OCI-LY3 (cell line): ENCODE data around the gene OTOGL.

Source experiments
- CTCF ChIP-seq: fragments of 200-600, 300-600 bp; sonication (generic); IDR thresholded peaks from 2 replicates; pipeline ENCODE4 v1.5.1; 2014; ENCODE audit warnings: antibody characterized with exemption, low read length, low read depth
- EZH2phosphoT487 ChIP-seq: fragments of 200-600 bp; shearing (Covaris generic); IDR thresholded peaks from 2 replicates; pipeline ENCODE4 v1.6.1; 2018; ENCODE audit warnings: antibody characterized with exemption, mixed run types, low read depth

DNA sequence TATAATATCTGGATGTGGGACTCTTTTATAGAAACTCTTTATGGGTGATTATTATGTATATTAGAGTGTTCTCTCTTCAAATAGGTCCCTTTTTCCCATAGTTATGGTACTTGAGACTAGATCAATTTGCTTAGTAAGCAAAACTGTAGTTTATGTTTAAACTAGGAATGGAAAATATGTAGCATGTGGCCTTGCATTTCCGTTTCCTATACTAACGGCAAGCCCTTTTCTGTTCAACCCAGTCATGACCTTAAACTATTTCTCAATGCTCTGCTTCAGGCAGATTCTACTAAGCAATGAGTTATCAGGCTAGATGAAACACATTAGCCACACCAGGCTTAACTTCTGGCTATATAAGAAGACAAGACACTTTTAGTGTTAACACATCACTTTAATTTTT is 84.6 kb downstream of the OTOGL start:
- TF ChIP-seq CTCF (no peak), EZH2phosphoT487 (no peak)
